HG03520 (cell line): ENCODE data around the gene MAPK12.

Source experiments
- ATAC-seq: cut with Tn5 transposase; IDR thresholded peaks from one replicate; pipeline ENCODE4 v1.9.1; 2021; ENCODE audit warnings: mild to moderate bottlenecking, moderate library complexity; ENCODE audit not compliant: unreplicated experiment

MAPK12 gene

DNA sequence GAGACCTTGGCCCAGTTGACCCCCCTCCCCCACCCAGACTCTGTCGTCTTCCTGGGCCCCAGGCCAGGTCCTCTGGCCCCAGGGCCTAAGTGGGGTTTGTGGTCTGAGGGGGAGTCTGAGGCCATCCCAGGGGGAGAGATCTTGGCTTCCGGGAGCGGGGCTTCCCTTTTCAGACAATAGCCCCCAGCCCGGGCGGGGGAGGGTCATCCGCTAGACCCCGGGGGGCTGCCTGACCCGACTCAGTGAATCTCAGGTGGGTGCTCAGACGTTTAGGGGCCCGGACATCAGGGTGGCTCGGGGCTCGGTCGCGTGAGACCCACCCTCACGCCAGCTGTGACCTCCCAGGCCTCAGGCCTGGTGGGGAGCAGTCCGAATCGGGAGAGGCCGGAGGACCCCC, 8.1 kb upstream of the MAPK12 start:
- no peak for ATAC-seq

- no peak for ATAC-seq
Measured at GRCh38 chr22:50268655-50269113, 7.2 kb upstream of the MAPK12 start.

DNA sequence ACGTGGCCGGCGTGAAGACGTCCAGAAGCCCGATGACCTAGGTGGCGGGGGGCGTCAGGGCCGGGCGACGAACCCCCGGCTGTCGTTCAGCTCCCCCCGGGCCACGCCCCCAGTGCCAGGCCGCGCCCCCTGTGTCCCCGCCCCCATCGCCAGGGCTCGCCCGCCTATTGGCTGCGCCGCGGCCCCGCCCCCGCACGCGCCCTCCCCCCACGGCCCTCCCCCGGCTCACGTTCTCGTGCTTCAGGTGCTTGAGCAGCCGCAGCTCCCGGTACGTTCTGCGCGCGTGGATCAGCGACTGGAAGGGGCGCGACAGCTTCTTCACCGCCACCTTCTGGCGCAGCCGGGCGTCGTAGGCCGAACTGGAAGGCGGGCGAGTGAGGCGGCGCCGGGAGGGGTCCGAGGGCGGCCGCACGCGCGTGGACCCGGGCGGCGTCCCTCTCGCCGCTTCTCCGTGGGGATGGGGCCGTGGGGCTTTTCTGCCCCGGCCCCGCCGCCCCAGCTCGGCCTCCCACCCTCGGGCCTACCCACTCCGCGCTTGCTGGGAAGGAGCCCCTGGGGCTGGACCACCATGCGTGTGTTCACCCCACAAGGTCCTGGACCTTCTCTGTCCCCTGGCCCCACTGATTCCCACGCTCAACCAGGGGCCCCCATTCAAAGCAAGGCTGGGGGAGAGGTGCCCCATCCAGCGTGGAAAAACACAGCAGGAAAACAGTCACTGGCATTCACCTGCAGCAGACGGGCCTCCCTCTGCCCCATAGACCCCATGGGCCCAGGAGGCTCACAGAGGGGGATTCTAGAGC, 6.3 kb upstream of the MAPK12 start:
- ATAC-seq, result no peak

- ATAC-seq, result no peak
Measured at GRCh38 chr22:50266994-50267393, 5.5 kb upstream of the MAPK12 start.

DNA sequence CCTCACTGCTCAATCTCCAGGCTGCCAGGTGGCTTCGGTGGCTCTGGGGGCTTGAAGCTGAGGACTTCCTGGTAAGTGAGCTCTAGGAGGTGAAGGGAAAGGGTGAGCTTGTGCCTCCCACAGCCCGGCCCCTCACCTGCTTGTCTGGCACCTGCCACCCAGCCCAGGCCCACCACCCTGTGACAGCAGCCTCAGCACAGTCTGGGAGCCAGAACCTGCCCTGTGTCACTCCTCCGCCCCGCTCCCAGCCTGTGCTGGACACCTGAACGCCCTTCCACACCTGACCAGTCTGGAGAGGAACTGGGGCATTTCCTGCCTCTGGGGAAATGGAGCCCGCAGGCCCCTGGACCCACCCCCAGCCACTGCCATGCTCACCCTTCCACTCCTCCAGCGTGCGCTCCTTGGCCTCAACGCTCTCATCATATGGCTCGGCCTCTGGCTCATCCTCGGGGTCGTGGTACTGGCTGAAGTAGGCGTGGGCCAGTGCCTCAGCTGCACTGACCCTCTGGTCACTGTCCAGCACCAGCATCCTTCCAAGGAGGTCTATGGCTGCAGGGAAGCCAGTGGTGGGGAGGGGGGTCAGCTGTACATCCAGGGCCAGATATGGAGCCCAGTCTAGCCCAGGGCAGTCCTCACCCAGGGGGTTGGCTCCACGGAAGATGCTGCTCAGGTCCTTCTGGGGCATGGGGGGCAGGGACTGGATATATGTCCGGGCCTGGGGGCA, 3.6 kb upstream of the MAPK12 start:
- ATAC-seq, result no peak

DNA sequence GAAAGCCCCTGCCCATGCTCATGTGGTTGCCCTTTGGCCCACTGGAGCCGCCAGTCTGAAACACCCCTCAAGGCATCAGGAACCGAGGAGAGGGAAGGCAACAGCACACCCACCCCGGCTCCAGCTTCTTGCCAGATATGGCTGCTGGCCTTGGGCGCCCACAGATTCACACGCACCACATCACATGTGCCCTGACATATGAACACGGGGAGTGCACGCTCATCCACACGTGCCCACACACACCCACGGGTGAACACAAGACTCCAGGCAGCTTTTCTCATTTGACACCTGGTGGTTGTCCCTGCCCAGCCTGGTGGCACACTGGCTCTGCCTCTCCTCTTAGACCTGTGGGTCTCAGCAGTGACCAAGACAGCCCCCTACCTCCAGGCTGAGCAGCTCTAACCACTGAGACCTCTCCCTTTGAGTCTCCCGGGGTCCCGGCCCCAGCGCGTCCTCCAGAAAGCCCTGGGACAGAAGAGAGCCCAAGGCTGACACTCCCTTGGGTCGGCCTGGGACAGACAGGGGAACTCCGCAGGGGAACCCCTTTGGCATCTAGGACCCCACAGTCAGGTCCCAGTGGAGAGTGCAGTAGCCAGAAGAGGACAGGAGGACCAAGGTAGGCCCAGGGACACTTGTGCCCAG, 2.7 kb upstream of the MAPK12 start:
- no peak for ATAC-seq

- no peak for ATAC-seq
Measured at GRCh38 chr22:50262973-50263617, 1.6 kb upstream of the MAPK12 start.

DNA sequence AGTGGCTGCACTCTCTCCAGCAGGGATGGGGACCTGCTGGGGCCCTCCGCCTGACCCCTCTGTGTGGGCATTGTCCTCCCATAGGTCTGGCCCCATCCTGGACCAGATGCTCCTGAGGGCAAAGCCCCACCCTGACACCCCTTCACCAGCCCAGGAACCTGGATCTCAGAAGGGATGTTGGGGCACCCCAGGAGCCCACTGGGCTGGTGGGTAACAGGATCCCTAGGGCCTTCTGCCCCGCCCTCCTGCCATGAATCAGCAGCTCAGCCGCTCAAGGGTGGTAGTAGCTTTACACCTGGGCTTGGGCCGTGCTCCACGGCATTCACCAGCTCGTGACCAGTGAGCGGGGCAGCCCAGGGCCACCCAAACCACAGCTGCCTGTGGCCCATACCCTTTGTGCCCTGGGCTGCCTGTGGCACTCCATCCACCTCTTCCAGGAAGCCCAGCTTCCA, 1.0 kb upstream of the MAPK12 start:
- ATAC-seq, result no peak

DNA sequence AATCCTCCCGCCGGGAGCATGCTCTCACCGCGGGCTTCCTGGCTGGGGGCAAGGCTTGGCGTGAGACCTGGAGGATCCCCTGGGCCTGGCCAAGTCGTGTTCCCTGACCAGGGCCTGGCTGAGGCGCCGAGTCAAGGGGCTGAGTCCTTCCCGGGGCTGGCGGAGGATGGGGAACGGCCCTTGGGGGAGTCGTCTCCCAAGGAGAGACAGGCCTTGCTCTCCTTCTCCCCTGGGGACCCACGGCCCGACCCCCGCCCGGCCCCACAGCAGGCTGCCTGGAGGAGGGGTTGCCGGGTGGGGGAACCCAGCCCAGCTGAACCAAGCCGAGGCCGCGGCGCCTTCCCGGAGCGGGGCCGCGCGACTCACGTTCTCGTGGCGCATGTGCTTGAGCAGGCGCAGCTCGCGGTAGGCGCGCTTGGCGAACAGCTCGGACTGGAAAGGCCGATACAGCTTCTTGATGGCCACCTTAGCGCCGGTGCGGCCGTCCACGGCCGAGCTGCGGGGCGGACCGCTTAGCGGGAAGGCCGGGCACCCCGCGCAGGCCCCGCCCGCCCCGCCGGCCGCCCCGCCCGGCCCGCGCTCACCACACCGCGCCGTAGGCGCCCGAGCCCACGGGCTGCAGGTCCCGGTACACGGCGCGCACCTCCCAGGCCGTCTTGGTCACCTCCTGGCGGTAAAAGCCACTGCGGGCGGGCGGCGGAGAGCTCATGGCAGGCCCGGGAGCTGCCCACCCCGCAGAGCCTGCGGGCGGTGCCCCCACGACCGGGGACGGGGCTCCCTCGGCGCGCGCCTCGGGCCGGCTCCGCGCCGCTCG, 475 bp downstream of the MAPK12 start:
- no peak for ATAC-seq

DNA sequence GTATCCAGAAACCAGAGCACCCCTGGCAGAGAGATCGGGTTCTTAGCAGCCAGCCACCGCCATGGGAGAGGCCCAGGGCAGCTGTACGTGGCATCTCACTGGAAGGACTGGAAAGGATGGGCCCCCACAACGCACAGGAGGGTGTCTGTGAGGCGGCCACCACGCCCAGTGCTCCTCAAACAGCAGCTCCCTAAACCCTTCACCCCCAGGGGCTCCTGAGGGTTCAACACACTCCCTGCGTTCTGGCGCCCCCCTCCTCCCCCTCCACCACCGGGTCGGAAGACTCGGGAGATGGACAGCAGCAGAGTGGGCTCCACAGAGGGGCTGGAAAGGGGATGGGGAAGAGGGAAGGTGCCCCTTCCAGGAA, 1.1 kb downstream of the MAPK12 start:
- ATAC-seq, result no peak

- no peak for ATAC-seq
Measured at GRCh38 chr22:50259302-50259701, 2.2 kb downstream of the MAPK12 start.

DNA sequence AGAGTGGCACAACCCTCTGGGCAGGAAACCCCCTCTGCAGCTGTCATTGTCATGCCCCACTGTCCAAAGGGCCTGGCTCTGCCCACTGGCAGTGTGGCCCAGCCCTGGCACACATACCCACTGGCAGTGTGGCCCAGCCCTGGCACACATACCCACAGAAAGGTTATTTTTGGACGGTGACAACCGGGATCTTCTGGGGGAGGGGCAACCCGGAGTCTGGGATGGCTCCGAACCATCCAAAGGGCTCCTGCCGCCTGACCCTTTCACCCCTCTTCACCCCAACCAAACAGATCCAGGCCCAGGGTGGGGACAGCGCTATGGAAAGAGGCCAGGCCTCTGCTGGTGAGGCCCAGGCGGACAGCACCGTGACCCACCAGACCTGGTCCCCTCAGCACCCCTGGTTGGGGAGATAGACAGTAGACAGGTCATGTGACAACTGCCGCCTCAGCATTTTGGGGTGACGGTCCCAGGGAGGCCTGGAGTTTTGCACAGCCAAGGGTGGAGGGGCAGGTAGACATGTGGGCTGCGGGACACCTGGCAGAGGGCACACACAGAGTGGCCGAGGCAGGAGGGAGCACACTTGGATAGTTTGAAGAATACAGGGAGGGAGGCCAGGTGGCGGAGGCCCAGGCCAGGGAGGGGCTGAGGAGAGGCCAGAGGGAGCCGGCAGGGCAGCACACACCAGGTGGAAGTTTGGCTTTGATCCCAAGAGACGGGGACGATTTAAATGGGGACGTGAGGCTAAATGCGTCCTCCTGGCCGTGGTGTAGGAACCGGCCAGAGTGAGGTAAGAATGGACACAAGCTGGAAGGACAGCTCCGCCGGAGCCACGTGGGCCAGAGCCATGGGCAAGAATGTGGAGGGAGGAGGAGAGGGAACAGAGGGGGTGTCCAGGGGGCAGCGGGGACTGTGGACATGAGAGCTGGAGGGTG, 2.9 kb downstream of the MAPK12 start:
- no peak for ATAC-seq

DNA sequence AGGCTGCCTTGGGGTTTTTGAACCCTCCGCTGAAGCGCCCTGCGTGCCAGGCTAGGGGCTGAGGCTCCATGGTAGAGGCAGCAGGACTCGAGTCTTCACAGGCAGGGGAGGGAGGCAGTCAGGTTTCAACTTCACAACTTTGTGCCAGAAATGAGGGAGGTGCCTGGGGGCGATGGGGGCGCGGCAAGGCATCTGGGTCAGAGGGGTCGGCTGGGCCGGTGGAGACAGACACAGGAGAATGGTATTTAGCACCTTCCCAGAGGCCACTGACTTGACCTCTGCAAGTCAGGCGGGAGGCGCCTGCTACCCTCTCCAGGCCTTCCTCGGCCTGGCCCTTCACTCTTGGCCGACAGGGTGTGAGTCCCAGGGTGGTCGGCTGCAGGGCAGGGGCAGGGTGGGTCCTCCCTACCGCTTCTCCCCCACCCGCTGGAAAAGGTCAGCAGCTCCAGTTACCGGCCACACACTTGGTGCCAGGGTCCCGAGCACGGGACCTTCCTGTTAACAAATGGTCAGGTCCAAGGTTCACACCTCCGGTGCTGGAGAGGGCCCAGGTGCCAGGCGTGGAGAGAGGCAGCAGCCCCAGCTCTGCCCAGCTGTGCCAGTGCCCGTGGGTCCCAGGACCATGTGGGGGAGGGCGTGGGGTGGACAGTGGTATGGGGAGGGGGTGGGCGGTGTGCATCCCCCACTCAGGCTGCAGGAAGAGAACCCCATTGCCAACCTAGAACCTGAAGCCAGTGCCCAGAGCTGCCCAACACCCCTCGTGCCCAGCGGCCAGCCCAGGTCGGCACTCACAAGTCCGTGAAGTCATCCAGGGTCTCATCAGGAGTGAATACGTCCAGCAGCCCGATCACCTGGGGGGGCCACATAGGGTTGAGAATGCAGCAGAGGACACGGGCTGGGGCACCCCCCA, 3.8 kb downstream of the MAPK12 start:
- ATAC-seq, result no peak

GRCh38 chr22:50257041-50257440, 4.4 kb downstream of the MAPK12 start:
- no peak for ATAC-seq

DNA sequence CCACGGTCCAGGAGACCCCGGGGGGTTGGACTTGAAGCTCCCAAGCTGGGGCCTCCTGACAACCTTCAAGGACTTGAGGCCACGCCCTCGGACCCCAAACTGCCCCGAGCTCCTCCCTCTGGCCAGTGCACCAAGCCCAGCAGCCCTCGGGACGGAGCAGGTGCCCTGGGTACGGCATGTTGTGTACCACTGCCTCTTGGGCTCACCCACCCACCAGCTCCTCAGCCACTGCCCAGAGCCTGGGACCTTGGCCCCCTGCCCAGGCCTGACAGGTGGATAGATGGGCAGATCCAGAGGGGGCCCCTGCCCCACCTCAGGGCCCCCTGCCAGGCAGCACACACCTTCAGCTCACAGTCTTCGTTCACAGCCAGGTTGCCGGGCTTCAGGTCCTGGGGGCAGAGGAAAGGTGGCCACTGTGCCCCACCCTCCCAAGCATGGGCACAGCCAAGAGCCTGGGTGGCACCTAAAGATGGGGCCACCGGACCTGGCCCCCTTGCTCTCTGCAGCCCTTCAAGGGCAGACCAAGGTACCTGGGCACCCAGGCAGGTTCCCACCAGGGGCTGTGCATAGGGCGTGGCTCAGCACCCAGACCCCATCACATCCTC, 5.1 kb downstream of the MAPK12 start:
- ATAC-seq, result no peak

- ATAC-seq, result no peak
Measured at GRCh38 chr22:50255607-50256006, 5.9 kb downstream of the MAPK12 start.

- no peak for ATAC-seq
Measured at GRCh38 chr22:50255099-50255498, 6.4 kb downstream of the MAPK12 start.

GRCh38 chr22:50253941-50254340, 7.5 kb downstream of the MAPK12 start:
- no peak for ATAC-seq
